ENCODE measurements around the gene LYRM4.

- TF ChIP-seq CTCF (tag by site-specific recombination; IDR thresholded peaks at IDR 0.05) (no peak), ELK4 (IDR thresholded peaks at IDR 0.05; ENCODE audit: borderline replicate concordance, low read depth, low read length) (no peak), GLIS1 (tag by site-specific recombination; IDR thresholded peaks at IDR 0.05) (no peak), ZNF521 (tag by site-specific recombination; IDR thresholded peaks at IDR 0.05) (no peak), ZNF48 (tag by site-specific recombination; IDR thresholded peaks at IDR 0.05) (no peak), YY1 (tag by site-specific recombination; IDR thresholded peaks at IDR 0.05) (no peak), ZBTB49 (tag by site-specific recombination; IDR thresholded peaks at IDR 0.05; ENCODE audit: low read depth) (no peak), ZNF221 (tag by site-specific recombination; IDR thresholded peaks at IDR 0.05; ENCODE audit: borderline replicate concordance) (no peak), ZNF274 (IDR thresholded peaks at IDR 0.05; ENCODE audit: low read length) (no peak), ZNF274 (tag by site-specific recombination; IDR thresholded peaks at IDR 0.05; ENCODE audit: borderline replicate concordance) (no peak)
Measured at GRCh38 chr6:5089481-5090438, 171.0 kb downstream of the LYRM4 start.

Data from HEK293 (cell line).